Hematopoietic multipotent progenitor cell treated with erythropoietin and hydrocortisone succinate and interleukin-3 and kit ligand, for 4 days (in vitro differentiated cells): Measurements from ENCODE around the gene SLC6A19.
A peak's percentile ranks its signal among the peaks of the same experiment; 100 is the strongest.

Source experiments
- DNase-seq: peaks from one replicate; pipeline ENCODE4 v3.0.0-alpha.2; 2015

The SLC6A19 gene

DNA sequence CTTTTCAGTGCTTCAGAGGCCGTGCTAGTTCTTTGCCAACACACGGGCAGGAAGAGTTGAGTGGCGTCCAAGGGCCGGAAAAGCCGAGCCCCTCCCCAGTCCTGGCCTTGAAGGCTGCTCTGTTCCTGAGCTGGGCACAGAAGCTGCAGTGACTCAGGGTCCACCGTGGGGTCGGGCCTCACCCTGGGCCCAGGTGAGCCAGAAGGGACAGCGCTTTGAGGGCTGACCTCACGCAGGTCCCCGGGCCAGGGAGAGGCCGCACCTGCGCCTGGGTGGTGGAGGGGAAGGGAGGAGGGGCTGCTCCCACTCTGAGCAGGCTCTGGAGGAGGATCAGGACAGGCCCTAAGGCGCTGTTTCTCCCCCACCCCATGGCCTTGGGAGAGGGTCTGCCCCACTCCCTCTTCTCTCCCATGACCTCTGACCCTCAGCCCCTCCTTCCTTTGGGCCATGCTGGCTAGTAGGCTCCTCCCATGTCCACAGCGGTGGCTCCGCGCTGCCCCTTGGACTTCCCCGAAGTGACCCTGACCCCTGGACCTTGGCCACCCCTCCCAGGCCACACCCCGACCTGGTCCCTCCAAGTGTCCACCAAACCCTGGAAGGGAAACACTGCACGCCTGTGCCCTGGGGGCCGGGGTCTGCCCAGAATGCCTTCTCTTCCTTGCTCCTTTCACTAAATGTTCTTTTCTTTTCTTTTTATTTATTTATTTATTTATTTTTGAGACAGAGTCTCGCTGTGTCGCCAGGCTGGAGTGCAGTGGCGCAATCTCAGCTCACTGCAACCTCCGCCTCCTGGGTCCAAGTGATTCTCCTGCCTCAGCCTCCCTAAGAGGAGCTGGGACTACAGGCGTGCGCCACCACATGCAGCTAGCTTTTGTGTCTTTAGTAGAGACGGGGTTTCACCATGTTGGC is 19.7 kb upstream of the SLC6A19 start:
- DNase-seq: no peak

DNA sequence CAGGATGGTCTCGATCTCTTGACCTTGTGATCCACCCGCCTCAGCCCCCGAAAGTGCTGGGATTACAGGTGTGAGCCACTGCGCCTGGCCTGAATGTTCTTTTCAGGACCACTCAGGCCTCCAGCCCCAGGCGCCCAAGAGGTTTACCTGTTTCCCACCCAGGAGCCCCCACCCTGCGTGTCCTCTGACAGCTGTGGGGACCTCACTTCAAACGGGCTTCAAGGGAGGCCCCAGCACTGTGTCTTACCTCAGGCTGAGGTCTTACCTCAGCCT is 19.1 kb upstream of the SLC6A19 start:
- DNase-seq: no peak

DNA sequence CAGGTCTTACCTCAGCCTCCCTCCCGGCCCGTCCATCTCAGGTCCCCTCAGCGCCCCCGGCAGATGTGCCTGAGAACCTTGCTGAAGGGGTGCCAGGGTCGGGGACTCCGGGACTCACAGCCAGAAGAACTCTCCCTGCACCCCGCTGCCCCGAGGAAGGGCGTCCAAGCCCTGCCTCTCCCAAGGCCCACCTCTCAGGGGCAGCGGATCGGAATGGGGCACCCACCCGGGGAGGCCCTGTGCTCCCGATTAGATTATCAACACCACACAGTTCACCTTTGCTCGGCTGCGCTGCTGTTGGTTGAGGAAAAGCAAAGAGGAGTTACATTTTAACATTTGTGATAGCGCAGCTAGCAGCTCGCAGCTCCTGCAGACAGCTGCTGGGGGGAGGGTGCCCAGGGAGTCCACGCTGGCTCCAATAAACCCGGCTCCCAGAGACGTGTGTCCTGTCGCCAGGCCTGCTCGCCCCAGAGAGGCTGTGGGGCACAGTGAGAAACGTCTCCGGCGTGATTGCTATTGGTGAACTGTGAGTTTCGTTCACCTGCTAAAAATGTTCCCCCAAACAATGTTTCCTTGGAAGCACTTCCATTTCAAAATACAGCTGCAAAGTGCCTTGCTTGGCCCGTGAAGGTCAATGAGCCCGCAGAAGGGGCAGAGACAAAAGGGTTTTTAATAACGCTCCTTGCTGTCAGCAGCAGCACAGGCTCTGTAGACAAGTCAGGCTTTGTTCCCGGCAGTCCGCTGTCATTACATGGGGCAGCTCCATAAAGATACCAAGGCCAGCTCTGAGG is 18.6 kb upstream of the SLC6A19 start:
- DNase-seq: no peak

DNA sequence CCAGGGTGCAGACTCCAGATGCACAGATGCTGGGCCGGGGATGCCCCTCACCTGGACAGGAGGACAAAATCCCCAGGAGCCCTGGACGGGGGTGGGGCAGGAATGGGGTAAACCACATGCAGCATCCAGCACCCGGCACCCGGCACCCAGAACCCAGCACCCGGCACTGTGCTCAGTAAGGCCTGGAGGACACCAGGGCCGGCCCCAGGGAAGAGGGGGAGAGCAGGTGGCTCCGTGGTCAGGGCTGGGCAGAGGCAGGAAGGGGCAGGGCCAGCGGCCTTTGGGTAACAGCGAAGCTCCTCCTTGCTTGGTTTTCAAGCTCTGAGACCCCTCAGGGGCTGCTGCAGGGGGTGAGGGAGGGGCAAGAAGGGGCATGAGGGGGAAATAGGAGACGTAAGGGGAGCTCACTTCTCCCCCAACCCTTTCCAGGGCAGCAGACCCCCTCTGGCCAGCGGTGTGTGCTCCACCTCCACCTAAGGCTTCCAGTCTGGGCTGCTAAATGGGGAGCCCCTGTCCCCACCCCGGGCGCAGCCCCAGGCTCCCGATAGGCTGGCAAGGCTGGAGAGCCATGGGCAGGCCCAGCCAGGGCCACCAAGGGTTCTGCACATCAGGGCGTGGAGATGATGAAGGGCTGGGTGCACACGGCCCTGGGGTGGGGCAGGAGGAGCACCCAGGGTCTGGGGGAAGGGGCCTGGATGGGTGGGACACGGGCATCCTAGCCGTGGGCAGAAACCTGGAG is 17.8 kb upstream of the SLC6A19 start:
- no peak for DNase-seq

DNA sequence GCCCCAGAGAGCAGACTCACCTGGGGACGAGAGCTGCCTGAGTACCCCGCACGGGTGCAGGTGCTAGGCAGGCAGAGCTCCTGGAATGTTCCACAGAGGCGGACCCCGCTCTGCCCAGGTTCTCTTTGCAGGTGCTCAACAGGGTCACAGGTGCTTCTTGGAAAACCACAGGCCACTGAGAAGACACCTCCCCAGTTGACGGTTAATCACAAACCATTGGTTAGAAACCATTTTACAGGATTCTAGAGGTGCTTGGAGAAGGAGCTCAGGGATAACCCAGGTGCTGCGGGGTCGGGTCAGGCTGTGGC is 17.3 kb upstream of the SLC6A19 start:
- DNase-seq: no peak

DNA sequence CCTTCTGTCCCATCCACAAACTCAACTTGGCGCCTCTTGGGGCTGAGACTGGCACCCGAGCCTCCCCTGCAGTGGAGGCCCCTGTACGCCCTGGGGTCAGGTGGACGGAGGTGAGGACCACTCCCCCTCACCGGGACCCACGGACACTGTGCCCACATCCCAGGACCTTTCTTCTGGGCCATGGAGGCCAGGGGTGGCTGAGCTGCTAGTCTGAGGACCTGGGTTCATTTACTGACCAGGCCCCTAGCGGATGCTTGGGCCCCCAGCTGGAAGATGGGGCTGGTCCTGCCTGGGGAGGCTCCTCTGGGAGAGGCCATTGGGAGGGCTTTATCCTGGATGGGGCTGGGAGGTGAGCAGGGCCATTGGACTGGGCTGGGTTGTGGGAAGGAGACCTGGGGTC is 16.9 kb upstream of the SLC6A19 start:
- no peak for DNase-seq

DNA sequence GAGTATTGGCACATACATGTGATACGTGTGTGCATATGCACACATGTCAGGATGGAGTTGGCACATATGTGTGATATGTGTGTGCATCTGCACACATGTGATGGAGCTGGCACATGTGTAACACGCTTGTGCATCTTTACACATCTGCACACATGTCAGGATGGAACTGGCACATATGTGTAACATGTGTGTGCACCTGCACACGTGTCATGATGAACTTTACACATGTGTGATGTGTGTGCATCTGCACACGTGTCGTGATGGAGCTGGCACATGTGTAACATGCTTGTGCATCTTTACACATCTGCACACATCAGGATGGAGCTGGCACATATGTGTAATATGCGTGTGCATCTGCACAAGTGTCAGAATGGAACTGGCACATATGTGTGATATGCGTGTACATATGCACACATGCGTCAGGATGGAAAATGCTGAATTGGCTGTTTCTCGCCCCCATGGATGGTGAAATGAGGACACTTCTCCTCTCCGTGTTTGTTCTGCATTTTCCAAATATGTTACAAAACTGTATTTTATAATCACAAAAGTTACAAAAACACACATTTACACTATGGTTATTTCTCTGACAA is 16.3 kb upstream of the SLC6A19 start:
- DNase-seq: no peak

DNA sequence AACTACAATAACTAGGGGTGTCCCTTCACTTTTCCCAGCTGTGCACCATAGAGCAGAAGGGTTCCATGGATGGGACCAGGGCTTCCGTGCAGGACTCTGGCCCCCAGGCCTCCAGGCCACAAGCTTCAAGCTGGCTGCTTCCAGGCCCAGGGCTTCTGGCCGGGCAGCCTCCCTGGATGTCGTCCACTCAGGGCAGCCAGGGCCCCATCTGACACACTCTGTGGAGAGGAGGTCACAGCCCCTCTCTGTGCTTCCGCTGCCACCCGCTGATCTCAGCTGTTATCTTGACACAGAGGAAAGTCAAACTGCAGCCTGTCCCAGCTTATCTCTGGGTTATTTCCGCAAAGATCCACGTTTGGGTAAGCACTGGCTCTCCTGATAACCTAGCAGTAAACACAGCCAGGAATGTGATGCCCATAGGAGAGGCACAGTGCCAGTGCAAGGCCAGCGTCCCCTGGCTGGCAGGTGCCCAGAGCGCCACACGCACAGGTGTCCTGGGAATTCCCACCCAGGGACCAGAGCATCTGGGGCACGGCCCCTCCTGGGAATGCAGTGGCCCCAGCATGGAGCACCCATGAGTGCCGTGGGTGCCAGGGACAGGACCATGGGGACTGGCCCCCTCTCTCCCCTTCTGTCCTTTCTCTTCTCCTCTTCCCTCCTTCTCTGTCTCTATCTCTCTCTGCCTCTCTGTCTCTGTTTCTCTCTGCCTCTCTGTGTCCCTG is 15.6 kb upstream of the SLC6A19 start:
- peak; percentile 82 for DNase-seq

DNA sequence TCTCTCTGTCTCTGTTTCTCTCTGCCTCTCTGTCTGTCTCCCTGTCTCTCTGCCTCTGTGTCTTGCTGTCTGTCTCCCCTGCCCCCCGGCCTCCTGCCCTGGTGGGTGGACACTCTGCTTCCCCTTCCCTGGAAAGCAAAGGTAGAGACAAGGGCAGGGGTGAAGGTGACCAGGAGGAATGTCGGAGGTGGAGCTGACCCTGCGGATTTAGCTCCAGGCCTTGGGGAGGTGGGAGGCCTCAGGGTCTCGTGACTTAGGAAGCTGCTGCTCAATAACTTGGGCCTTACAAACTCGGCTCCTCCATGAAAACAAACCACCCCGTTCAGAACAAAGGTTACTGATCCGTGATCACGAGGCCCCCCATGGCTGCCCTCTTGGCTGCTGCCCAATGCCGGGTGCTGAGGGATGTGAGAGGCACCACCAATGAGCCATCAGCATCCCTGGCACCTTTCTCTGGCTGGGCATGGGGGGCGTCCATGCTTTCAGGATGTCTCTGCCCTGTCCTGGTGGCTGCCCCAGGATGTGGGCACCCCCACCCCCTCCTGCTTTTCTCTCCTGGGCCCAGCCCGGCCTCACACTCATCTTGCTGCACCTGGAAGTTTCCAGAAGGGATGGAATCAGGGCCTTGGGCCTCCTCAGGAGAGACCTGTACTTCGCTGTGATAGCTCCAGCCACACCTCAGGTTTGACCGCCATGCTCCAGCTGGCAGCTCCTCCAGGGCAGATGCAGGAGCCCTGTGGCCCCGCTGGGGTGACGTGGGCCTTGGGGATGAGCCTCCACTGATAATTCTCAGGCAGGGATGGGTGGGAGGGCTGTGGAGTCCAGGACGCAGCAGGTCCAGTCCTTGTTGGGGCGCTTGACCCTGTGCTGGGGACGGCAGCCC is 14.8 kb upstream of the SLC6A19 start:
- no peak for DNase-seq

DNA sequence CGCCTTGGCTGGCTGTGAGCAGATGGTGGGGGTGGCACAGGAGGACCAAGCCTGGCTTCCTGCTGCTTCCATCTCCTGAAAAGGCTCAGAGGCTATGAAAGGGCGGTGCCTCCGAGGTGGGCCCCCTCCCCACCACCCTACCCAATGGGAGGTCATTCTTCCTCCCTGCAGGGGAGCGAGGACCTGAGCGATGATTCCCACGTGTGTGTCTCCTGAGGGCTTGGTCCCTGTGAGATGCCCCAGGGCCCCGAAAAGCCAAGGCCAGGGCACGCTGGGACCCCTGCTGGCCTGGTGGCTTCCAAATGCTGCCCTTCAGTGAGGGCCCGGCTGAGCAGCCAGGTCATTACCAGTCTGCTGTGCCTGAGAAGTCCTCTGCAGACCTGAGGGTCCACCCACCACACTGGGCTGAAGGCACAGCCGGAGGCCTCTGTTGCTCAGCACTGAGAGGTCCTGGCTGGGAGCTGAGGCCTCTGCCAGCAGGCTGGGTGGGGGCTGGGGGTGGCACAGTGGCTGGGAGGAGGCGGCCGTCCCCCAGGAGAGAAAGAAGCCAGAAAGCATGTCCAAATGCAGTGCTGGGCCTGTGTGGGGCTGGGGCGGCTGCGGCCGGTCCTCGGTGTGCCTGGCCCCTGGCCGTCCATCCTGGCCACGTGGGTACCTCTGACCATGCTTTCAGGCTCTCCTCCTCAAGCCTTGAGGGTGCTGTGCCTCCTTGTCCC is 14.0 kb upstream of the SLC6A19 start:
- no peak for DNase-seq

DNA sequence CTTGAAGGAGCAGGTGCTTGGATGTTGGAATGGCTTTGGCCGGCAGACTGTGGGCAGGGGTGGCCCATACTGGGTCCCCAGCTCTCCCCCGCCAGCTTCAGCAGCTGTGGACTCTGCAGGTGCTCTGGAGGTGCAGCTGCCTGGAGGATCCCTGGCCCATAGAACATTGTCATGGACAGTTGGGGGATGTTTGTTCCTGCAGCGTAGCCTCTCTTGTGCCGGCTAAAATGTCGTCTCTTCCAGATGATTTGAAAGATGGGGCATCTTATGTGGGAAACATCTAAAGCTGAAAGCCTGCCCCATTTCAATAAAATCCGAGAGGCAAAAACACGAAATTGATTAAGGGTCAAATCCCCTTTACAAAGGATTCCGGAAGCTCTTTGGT is 13.5 kb upstream of the SLC6A19 start:
- DNase-seq: no peak

DNA sequence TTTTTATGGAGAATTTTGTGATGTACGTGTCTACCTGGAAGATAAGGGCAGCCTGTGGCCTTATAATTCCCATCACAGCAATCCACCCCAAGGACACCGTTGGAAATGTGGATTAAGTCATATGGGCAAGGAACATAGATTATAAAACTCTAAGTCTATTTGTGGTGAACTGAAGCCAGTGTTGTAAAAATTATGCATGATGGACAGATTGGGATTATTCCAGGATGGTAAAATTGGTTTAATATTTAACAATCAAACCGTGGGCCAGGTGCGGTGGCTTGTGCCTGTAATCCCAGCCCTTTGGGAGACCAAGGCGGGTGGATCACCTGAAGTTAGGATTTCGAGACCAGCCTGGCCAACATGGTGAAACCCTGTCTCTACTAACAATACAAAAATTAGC is 12.9 kb upstream of the SLC6A19 start:
- no peak for DNase-seq

DNA sequence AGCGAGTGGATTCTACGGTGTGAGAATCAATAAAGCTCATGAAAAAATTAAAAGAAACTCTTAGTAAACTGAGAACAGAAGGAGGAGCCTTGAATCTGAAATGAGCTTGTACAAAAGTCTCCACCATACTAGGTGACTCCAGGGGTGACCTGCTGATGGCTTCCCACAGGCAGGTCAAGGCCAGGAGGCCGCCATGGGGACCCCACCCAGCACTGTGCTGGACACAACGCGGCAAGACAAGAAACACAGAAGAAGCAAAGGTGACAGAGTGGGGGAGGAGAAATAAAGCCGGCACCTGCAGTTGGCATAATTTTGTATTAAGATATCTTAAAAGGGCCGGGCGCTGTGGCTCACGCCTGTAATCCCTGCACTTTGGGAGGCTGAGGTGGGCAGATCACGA is 12.1 kb upstream of the SLC6A19 start:
- DNase-seq: no peak

DNA sequence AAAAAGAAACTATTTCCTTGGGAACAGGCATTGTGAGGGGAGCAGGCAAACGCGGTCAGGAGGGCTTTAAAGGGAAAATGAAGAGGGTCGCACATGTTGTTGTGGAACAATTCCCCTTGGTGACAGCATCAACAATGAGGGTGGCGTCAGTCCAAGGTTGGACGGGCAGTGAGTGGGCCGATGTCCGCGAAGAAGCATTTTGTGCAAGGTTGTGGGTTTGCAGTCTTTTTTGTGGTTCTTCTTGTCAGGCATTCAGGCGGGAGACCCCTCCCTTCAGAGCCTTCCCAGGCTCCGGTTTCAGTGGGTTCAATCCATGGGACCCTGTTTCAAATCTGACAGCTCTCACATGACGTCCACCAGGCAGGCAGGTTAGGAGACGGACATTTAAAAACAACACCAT is 11.1 kb upstream of the SLC6A19 start:
- DNase-seq: no peak

DNA sequence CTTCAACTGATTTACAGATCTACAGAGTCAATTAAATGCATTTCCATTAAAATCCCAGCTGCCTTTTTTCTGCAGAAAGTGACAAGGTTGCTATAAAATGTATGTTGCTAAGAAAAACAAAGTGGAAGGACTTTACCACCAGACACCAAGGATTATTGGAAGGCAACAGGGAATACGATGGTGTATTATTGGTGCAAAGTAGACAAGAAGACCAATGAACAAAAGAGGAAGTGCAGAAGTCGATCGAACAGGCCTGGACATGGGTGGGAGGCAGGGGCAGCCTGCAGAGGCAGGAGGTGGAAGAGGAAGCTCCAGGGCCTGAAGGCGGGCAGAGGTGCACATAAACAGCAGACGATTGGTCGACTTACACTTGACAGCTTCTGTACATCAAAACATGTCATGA is 10.6 kb upstream of the SLC6A19 start:
- DNase-seq: peak; percentile 71

DNA sequence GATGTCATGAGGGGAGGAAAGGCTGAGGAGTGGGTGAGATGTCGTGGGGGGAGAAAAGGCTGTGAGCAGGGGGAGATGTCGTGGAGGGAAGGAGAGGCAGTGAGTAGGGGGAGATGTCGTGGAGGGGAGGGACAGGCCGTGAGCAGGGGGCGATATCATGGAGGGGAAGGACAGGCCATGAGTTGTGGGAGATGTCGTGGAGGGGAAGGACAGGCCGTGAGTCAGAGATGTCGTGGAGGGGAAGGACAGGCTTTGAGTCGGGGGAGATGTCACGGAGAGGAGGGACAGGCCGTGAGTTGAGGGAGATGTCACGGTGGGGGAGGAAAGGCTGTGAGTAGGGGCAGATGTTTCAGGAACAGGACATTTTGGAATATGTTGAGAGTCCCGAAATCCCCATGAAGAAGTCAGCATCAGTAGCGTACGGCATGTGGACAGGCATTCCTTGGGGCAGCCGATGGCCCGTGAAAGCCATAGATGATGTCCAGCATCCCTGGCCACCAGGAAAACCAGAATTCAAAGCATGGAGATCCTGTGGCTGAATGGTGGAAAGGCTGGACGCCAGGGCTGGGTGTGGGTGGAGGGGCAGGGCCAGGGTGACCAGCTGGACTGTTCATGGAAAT is 8.3 kb upstream of the SLC6A19 start:
- DNase-seq: no peak

DNA sequence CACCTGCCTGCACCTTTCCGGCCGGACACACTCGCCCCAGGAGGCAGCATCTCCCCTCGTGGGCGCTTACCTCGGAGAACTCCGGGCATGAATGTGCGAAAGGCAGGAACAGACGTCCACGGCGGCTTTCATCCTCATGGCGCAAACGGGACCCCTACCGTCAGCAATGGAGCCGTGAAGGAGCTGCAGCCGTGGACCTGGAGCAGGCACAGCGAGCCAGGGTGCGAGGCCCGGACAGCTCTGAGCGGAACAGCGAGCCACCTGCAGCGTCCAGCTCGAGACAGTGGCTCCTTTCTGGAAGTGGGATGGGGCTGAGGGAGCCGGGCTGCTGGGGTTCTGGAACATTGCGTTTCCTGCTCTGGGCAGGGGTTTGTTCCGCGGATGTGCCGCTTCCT is 7.8 kb upstream of the SLC6A19 start:
- no peak for DNase-seq

DNA sequence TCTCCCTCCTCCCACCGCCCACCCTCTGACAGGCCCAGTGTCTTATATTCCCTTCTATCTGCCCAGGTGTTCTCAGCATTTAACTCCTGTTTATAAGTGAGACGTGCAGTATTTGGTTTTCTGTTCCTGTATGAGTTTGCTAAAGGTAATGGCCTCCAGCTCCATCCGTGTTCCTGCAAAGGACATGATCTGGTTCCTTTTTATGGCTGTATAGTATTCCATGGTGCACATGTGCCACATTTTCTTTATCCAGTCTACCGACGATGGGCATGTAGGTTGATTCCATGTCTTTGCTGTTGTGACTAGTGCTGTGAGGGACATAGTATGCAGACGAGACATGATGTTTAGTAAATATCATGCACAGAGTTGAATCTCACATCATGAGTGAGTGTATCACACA is 7.0 kb upstream of the SLC6A19 start:
- no peak for DNase-seq

DNA sequence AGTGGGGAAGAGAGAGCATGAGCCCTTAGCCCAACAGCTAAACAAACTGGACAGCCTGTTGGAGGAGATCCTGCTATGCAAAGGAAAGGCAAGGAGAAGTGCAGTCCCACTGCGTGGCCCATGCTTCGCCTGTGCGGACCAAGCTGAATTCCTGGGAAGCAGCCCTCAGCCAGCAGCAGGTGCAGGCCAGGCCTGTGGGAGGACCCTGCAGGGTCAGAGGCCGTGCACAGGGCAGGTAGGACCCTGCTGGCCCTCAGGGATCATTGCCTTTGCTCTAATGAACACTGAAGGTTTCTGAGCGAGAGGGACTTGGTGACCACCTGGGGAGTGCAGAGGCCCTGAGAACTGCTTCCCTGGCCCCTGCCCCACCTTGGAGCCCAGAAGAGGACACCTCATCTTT is 6.0 kb upstream of the SLC6A19 start:
- no peak for DNase-seq

DNA sequence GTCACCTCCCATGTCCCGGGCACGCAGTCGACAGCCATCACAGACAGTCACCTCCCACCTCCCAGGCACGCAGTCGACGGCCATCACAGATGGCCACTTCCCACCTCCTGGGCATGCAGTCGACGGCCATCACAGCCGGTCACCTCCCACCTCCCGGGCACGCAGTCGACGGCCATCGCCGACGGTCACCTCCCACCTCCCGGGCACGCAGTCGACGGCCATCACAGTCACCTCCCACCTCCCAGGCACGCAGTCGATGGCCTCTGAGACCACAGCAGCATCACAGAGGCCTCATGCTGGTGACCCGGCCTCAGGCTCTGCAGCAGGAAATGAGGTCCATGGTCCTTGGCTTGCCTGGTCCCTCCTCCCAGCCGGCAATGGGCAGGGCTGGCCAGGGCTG is 5.5 kb upstream of the SLC6A19 start:
- no peak for DNase-seq

DNA sequence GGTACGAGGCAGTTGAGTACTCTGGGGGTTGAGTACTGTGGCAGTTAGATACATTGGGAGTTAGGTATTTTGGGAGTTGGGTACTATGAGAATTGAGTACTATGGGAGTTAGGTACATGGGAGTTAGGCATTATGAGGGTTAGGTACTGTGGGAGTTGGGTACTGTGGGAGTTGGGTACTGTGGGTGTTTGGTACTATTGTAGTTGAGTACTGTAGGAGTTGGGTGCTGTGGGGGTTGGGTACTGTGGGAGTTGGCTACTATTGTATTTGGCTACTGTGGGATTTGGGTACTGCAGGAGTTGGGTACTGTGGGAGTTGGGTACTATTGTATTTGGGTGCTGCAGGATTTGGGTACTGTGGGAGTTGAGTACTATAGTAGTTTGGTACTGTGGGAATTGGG is 4.8 kb upstream of the SLC6A19 start:
- DNase-seq: no peak
